Erythroblast (primary cell): ENCODE results near the gene AREG.

Source experiments
- GATA1 ChIP-seq: IDR thresholded peaks from 2 replicates; pipeline ENCODE4 v1.6.1; 2011; ENCODE audit warnings: low read depth, mild to moderate bottlenecking, control low read depth, low read length, moderate library complexity
- POLR2A ChIP-seq: IDR thresholded peaks from 2 replicates; pipeline ENCODE4 v1.6.1; 2011; ENCODE audit warnings: mild to moderate bottlenecking, low read length

DNA sequence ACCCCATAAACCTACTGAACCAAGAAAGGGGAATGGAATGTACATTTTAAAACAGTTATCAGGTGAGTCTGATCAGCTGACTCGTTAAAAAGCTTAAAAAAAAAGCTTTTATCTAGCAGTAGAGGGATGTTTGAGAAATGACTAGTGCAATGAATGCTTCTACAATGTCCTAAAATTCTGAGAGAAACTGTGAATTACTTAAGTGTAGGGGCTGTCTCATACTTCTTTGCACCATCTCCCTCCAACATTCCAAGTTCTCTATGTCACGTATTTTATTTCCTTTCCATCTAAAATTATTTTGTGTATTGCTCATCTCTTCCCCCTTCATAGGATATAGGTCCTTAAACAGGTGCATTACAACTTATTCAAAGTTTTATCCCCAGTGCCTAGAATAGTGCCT is 11.9 kb upstream of the AREG start:
- TF ChIP-seq POLR2A (no peak), GATA1 (no peak)
